Uterus (tissue), 2 donors: ENCODE measurements around the gene GARNL3.

Experiments
- POLR2A ChIP-seq, 2 donors: fragments of 450-650 bp; IDR thresholded peaks; one replicate each; pipeline ENCODE4 v1.6.1; 2016; ENCODE audit warnings: antibody characterized with exemption in 2 of 2, mild to moderate bottlenecking in 1 of 2, moderate library complexity in 1 of 2
- TF ChIP-seq, protein P1 (sequence below), 4 experiments: fragments of 200-600 bp in 2 of 4; fragments of 450-650 bp in 2 of 4; sonication (generic) in 2 of 4; IDR thresholded peaks; one replicate each; pipeline ENCODE4 v1.5.1; 2016 to 2019; ENCODE audit warnings: antibody characterized with exemption in 4 of 4, mild to moderate bottlenecking in 2 of 4, moderate library complexity in 1 of 4

DNA sequence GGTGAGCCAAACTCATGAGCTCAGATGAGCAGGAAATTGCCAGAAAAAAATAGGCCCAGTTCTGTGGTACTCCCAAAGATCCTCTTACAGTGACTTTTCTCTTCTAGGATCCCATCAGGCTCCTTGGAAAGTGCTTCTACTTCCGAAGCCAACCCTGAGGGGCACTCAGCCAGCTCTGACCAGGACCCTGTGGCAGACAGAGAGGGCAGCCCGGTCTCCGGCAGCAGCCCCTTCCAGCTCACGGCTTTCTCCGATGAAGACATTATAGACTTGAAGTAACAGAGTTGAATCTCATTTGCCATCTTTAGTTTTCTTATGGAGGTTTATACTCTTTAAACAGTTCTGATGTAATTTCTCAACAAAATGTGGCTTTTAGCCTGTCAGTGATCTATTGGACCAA is 128.4 kb downstream of the GARNL3 start:
- TF ChIP-seq, protein P1, sequence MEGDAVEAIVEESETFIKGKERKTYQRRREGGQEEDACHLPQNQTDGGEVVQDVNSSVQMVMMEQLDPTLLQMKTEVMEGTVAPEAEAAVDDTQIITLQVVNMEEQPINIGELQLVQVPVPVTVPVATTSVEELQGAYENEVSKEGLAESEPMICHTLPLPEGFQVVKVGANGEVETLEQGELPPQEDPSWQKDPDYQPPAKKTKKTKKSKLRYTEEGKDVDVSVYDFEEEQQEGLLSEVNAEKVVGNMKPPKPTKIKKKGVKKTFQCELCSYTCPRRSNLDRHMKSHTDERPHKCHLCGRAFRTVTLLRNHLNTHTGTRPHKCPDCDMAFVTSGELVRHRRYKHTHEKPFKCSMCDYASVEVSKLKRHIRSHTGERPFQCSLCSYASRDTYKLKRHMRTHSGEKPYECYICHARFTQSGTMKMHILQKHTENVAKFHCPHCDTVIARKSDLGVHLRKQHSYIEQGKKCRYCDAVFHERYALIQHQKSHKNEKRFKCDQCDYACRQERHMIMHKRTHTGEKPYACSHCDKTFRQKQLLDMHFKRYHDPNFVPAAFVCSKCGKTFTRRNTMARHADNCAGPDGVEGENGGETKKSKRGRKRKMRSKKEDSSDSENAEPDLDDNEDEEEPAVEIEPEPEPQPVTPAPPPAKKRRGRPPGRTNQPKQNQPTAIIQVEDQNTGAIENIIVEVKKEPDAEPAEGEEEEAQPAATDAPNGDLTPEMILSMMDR (IDR thresholded peaks at IDR 0.05): no peak
- TF ChIP-seq POLR2A (IDR thresholded peaks at IDR 0.05): no peak
